Occipital lobe (tissue), 2 donors: ENCODE results near the gene DENND10. TPM values are rescaled to one million over a fixed set of nuclear protein-coding genes. Genes with fewer than 3 reads are reported as not detected.
"Not testable (repeated sequence)": the region's sequence is repeated elsewhere in the genome, so short reads cannot be mapped to it uniquely, and the experiment has no call there.

Experiments
- DNase-seq: peaks from one replicate; lab custom pipeline; 2025; lab: John Stamatoyannopoulos, UW
- total RNA-seq: library from RNA; depleted of rRNA; stranded (reverse); fragments of >200 nt; gene quantifications from one replicate; pipeline ENCODE4 v1.2.3, GENCODE V29; 2014

Gene DENND10
- total RNA-seq, 1 donor from 2014 or later: 53.7 TPM

DNA sequence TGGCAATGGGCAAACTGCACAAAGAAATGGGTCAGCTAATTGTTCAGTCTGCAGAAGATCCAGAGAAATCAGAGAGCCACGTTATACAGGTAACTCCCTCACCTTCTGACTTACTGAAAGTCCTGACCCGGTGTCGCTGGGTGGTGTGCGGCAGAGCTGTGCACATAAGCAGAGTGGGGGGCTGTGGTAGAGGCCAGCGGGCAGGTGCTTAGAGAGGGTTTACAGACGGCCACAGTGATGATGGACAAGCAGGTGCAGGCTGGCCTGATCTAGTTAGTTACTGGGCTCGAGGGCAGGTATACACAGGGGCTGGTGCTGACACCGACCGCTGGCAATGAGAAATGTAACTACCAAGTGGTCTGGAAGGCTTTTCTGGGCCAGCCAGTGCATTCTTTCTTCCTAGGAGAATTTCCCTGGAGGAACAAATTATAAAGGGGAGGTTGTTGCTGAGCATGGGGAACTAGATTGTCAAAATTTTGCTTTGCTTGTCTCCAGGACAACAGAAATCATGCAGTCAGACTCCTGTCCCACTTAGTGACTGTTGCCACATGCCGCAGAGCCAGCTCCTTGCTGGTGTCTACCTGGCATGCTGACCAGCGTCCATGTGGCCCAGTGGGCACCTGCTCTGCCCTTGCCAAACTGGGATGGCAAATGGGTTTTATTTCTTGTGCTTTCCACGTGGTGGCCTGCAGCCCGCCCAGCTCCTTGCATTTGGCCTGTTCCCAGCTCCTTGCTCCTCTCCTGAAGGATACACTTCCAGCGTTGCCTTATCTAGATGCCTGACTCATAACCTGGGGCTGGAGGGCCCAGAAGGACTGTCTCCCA, 28.8 kb downstream of the DENND10 start:
- no peak for DNase-seq

DNA sequence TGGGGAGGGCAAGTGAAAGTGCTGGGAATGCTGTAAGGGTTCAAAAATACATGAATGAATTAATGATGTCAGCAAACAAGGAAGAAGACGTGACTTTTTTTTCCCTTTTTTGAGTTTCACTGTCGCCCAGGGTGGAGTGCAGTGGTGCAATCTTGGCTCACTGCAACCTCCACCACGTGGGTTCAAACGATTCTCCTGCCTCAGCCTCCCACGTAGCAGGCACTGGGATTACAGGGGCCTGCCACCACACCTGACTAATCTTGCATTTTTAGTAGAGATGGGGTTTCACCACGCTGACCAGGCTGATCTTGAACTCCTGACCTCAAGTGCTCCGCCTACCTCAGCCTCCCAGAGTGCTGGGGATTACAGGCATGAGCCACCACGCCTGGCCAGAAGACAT, 30.0 kb downstream of the DENND10 start:
- no peak for DNase-seq

DNA sequence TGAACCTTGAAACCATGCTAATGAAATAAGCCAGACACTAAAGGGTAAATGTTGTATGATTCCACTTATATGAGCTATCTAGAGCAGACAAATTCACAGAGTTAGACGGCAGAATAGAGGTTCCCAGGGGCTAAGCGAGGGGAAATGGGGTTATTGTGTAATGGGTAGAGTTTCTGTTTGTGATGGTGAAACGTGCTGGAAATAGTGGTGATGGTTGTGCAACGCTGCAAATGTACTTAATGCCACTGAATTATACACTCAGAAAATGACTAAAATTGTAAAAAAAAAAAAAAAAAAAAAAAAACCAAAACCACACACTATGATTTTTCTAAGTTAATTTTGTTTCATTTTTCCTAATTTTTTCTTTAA, 31.6 kb downstream of the DENND10 start:
- DNase-seq: no peak

DNA sequence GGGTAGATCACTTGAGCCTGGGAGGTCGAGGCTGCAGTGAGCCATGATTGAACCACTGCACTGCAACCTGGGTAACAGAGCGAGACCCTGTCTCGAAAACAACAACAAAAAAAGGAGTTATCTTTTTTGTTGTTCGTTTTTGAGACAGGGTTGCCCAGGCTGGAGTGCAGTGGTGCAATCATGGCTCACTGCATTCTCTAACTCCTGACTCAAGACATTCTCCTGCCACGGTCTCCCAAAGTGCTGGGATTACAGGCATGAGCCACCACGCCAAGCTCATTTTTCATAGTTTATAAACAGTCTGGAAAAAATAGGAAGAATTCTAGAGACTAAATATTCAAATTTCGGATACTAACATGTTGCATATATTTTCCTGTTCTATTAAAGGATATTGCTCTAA, 32.2 kb downstream of the DENND10 start:
- DNase-seq: no peak

DNA sequence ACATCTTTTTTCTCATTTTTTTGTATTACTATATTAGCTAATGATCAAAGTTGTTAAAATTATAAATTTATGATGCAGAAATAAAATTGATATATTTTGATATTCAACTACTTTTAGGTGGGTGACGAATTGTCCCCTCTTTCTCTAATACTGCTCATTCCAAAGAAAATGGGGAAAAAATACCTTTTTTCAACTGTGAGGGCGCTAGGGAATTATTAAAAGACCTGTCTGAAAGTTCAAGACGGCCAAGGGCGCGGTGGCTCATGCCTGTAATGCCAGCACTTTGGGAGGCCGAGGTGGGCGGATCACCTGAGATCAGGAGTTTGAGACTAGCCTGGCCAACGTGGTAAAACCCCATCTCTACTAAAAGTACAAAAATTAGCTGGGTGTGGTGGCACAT, 34.0 kb downstream of the DENND10 start:
- DNase-seq: not testable (repeated sequence)

DNA sequence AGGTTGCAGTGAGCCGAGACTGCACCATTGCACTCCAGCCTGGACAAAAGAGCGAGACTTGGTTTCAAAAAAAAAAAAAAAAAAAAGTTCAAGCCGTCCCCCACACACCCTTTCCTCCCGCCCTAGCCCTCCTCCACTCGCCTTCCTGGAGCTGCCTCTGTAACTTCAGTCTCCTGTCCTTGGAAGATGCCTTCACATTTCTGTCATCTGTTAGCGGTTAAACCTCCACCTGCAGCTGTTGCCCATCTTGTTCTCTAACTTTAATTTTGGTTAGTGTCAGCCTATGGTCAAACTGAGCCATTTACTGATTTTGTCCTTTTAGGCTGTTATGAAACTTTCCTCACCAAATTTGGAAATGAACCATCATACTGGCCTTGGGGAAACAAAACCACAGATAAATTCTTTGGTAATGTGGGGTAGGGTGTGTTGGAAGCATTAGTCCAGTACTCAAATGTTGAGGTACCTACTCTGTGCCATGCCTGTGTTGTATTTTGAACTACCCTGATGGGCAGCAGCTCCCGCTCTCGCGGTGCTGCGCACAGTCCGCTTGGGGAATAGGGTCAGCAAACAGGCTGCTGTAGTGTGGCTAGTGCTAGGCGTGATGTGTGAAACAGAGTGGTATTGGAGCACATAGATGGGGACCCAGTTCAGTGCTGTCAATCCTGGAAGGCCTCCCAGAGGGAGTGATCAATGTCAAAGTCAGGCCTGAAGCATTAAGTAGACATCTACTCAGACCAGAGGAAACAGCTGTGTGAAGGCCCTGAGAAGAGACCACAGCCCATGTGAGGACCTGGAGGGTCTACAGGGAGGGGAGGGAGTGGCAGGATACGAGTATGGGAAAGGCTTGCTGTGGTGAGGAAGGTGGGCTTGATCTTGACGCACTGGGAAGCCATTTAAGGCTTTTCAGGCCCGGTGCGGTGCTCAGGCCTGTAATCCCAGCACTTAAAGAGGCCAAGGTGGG, 34.7 kb downstream of the DENND10 start:
- DNase-seq: no peak

DNA sequence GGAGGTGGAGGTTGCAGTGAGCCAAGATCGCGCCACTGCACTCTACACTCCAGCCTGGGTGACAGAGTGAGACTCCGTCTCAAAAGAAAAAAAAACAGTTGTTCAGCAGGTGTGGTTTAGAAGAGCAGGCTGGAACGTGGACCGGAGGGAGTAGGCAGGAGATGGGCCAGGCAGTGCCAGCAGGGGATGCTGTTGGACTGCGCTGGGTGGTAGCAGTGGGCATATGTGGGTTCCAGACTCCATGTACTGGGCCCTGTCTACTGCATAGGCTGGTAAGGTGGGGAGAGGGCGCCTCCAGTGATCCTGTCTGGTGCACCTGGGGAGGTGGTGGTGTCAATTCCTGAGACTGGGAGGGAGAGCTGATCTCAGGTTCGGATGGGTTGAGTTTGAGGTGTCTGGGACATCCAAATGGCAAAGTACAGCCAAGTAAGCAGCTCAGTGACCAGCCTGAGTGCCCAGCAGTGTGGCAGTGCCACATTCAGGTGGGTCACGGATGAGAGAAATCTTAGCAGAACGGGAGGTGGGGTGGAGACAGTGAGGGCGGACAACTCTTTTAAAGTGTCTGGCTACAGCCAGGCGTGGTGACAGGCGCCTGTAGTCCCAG, 35.7 kb downstream of the DENND10 start:
- DNase-seq: no peak

DNA sequence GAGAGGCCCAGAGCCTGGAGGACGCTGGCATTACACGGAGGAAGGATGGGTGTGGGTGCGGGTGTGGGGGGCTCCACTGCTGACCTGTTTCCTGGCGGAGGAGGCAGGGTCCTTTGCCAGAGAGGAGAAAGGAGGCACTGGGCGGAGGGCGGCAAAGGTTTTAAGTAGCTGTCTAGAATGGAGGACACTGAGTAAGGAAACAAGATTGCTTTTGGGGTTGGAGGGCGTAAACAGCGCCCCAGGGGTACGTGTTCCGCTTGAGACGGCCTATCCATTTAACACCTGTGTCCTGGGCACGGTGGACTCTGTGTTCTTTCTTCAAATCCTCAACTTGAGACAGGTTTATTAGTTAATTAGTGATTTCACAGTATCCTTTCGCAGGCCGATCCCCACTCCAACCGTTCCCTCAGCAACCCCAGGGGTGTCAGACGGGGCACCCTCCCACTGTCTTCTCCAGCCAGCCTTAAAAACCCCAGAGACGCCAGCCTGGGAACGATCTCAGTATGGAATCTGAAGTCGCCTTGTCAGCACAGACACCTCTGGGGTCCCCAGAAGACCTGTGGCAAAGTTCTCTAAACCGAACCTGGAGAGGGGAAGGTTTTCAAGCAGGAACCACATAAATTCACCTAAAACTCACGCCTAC, 36.8 kb downstream of the DENND10 start:
- DNase-seq: no peak

DNA sequence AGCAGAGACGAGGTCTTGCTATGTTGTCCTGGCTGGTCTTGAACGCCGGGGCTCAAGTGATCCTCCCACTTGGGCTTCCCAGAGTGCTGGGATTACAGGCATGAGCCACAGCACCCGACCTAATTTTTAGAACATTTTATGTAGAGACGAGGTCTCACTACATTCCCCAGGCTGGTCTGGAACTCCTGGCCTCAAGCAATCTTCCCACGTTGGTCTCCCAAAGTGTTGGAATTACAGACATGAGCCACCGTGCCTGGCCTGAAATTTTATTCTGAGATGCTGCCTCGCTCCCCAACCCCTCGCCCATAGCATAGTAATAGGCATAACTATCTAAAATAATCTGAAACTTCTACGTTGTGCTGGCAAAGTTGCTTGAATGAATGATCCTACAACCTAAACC, 39.7 kb downstream of the DENND10 start:
- DNase-seq: no peak

DNA sequence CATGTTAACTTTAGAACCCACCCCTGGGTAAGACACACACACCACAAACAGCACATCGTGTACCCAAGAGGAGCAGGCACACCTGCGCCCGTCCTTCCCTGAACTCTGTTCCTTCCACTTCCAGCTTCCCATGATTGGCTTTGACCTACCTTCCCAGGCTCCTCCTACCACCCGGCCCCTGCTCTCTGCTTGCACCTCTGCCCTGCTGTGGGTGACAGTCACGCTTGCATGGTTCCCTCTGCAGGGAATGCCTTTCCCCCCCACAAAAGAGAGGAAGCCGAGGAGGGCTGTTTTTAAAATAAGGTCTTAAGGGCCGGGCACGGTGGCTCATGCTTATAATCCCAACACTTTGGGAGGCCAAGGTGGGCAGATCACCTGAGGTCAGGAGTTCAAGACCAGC, 45.2 kb downstream of the DENND10 start:
- DNase-seq: no peak

DNA sequence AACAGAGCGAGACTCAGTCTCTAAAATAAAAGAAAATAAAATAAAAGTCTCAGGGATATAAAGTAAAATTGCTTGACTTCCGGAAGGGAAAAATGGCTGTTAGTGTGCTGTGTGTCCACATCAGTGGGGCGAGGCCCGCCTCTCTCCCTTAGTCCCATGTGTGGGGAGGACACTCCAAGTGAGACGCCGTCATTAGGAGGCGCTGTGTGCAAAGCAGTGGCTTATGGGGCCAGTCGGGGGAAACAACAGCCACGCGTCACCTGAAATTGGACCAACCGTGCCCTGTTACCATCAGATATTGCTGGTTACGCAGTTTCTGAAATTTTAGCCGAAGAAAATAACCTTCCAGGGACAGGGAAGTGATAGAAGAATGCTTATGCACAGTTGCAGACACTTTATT, 45.8 kb downstream of the DENND10 start:
- DNase-seq: no peak

DNA sequence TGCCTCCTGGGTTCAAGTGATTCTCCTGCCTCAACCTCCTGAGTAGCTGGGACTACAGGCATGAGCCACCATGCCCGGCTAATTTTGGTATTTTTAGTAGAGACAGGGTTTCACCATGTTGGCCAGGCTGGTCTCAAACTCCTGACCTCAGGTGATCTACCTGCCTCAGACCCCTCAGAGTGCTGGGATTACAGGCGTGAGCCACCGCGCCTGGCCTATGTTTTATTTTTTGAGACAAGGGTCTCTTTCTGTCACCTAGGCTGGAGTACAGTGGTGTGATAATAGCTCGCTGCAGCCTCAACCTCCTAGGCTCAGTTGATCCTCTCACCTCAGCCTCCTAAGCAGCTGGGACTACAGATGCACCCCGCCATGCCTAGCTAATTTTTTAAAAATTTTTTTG, 47.7 kb downstream of the DENND10 start:
- not testable (repeated sequence) for DNase-seq

DNA sequence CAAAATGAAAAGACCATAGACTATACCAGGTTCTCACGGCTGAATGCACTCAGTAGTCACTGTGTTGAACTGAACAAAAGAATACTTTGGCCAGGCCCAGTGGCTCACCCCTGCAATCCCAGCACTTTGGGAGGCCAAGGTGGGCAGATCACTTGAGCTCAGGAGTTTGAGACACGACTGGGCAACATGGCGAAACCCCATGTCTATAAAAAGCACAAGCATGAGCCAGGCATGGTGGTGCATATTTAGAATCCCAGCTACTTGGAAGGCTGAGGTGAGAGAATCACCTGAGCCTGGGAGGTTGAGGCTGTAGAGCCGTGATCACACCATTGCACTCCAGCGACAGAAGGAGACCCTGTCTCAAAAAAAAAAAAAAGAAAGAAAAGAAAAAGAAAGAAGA, 49.1 kb downstream of the DENND10 start:
- no peak for DNase-seq

DNA sequence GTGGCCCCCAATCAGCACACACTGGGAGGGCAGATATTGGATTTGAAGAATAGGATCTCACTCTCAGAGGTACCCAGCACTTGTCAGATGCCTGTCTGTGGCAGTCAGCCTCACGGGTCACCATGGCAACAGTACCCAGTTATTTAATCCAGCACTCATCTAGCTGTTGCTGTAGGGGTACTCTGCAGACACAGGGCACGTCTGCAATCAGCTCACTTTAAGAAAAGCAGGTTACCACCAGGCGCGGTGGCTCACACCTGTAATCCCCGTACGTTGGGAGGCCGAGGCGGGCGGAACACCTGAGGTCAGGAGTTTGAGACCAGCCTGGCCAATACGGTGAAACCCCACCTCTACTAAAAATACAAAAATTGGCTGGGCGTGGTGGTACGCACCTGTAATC, 49.7 kb downstream of the DENND10 start:
- no peak for DNase-seq

DNA sequence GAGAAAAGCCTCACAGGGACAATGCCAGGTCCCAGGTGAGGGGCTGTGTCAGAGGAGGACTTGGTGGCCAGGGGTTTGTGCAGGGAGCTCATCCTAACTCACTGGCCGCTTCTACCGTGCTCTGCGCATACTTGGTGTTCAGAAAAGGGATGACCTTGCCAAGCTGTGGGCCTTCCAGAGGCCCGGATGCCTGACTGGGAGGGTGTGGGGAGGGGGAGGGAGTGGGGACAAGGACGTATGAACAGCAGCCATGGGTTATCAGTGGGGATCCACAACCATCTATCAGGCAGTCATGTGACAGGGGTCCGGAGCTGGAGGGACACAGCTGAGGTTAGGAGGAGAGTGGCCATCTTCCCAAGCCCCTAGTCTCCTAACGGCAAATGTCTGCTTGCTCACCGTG, 55.4 kb downstream of the DENND10 start:
- no peak for DNase-seq

DNA sequence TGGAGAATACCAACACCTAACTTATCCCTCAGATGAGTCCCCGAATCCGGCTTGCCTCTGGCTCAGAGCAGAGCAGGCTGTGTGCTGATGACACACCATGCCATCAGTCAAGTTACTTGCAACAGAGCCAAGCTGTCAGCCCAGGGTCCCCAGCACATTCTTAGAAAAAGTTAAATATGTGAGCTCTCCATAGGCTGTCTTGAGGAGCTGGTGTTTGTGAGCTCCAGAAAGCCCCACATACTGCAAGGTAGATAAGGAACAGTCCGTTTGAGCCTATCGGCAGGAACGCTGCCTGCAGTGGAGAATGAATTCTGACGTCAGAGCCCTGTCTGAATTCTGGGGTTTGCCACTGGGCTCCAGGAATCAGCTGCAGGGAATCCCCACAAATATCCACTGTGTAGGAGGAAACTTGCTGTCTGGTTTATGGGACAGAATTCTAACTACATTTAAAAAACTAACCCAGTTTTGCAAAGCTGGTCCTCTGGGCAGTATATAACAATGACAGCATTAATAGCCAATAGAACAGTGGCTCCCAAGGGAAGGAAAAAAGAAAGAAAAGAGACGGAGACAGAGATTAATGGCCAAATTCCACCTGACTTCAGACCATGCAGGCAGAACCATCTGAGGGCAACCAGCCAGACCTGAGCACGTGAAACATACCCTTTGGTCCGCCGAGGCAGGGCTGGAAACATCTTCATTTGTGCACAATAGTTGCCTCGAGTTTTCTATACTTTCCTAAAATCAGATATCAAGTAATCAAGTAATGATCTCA, 58.0 kb downstream of the DENND10 start:
- DNase-seq: no peak

DNA sequence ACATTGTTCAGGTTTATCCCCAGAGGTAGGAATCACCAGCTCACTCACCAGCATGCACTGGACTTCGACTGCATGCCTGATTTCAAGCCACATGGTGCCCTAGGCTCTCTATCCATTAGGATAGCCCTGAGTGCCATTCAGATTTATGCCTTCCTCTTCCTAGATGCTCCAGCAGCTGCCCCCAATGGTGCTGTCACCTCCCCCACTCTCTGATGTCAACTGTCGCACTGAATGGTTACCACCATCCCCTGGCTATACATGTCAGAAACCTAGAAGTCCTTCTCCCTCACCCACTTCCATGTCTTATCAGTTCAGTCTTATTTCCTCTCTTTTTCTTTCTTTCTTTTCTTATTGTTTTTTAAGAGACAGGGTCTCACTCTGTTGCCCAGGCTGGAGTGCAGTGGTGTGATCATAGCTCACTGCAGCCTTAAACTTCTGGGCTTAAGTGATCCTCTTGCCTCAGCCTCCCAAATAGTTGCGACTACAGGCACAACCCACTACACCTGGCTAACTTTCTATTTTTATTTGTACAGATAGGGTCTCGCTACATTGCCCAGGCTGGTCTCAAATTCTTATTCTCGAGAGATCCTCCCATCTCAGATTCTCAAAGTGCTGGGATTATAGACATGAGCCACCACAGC, 58.7 kb downstream of the DENND10 start:
- no peak for DNase-seq

DNA sequence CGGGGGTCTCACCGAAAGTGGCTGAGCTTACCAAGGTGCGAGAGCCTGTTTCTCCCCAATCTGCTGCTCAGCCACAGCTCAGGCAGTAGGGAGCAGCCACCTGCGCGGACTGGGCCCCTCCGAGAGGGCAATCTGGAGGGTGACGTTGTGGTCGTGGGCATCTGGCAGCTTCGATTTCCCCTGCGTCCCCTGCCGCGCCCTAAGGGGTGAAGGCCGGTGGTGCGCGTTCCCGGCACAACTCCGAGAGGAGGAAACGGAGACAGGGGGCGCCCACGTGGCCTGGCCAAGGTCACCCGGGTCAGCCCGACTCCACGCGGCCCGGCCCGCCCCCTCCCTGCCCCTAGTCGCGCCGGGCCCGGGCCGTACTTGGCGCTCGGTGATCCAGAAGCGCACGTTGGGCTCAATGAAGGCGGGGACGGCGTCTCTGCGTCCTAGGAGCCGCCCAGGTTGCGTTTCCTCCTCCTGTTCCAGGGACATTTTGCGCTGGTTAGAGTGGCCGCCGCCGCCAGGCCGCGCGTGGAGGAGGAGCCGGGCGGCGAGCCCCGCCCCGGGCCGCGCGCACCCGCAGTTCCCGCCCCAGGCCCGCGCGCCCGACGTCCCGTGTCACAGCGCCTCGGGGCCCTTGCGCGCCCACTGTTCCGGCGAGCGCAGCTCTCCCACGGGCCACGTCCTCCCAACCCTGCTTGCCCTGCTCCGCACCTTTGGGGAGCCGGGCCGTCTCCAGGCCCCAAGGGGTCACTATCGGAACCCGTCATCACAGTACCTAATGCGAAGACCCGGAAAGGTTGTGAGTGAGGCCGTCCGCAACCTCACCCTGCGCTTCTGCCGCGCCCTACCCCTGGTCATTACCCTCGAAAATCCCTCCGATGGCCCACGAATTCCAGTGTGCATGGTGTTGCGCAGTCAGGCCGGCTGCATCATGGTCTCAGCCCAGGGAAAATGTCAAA, 61.5 kb downstream of the DENND10 start, which contains the start of gene SFXN4:
Gene SFXN4 (minus strand): TSS at position 544 of the 947 bp plus-strand sequence. CDS start 67 bp downstream, at position 477.
- DNase-seq: peak; percentile 79

DNA sequence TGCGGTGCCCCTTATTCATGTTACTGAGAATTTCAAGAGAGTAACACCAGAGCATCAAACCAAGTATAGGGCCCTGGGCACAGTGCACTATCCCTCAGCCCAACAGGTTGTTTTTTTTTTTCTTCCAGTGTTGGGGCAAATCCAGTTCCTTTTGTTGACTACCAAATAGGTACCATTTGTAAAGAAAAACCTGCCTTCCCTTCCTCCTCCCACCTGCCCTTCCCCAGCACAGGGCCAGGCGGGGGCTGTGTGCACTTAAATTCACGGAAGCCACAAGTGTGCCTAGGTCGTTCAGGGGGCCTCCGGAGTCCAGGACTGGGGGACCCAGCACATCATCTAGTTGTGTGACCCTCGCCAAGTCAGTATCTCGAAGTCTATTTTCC, 62.2 kb downstream of the DENND10 start:
- DNase-seq: no peak
